Mononuclear cell (primary cell): ENCODE data around the gene LIPG. TPM values are rescaled to one million over a fixed set of nuclear protein-coding genes. Genes with fewer than 3 reads are reported as not detected.

ENCODE experiments used
- H3K27me3 ChIP-seq: 2 replicates; pipeline ENCODE4 v1.6.0; 2011; ENCODE audit warnings: low read length, control low read depth; ENCODE audit not compliant: insufficient read depth
- H3K4me1 ChIP-seq: 2 replicates; pipeline ENCODE4 v1.5.1; 2011; ENCODE audit warnings: mild to moderate bottlenecking, low read length, control low read depth; ENCODE audit not compliant: insufficient read depth
- H3K4me3 ChIP-seq: 2 replicates; pipeline ENCODE4 v1.5.1; 2011; ENCODE audit warnings: mild to moderate bottlenecking, low read length, moderate library complexity
- H3K9me3 ChIP-seq: 2 replicates; pipeline ENCODE4 v1.5.1; 2011; ENCODE audit warnings: low read depth, mild to moderate bottlenecking, control low read depth, low read length
- total RNA-seq: library from RNA; depleted of rRNA; stranded (reverse); fragments of >200 nt; gene quantifications from one replicate; pipeline ENCODE4 v1.2.3, GENCODE V29; 2012

The LIPG gene
- total RNA-seq, 1 donor, result not detected

DNA sequence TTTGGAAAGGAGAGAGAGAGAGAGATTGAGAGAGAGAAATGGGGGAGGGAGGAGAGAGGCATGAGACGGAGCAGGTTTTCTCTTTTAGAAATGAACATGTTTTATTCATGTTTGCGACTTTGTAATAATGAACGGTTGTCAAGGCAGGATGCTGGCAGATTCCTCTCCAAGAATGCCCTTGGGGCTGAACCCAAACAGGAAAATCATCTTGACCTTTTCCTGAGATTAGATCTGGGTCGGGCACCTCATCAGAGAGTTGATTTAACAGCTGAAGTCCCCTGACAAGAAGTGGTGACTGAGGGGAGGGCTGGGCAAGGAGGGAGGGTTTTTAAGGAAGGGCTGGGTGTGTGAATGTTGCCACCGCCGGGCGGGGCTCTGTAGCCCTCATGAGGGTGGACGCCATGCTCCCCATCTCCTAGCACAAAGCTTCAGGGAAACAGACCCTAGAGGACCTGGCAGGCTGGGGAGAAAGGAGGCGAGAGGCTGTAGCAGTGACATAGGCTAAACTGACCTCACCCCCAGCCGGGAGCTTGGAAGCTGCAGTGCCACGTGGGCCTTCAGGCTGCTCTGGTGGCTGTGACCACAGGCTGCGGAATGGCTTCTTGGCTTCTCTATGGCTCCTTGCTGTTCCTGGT, 60.0 kb downstream of the LIPG start:
- Histone ChIP-seq H3K4me3 (no peak overlapping the region), H3K9me3 (no peaks in the 10 kb centered on the region), H3K4me1 (no peaks in the 10 kb centered on the region), H3K27me3 (peaks cover 3% of the 10 kb centered on the region)

DNA sequence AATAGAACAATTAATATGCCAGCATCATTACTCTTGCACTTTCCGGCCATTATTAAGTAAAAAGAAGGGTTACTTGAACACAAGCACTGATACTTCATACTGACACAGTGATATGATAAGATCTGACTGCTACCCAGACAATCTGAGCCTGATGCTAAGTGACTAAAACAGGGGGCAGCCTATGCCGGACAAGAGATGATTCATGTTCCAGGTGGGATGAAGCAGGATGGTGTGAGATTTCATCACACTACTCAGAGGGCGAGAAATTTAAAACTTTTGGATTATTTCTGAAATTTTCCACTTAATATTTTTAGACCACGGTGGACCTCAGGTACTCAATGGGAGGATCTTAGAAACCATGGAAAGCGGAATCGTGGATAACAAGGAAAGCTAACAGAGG, 61.7 kb downstream of the LIPG start:
- Histone ChIP-seq H3K27me3 (peaks cover 3% of the 10 kb centered on the region), H3K4me3 (no peak overlapping the region), H3K9me3 (no peaks in the 10 kb centered on the region), H3K4me1 (no peaks in the 10 kb centered on the region)

DNA sequence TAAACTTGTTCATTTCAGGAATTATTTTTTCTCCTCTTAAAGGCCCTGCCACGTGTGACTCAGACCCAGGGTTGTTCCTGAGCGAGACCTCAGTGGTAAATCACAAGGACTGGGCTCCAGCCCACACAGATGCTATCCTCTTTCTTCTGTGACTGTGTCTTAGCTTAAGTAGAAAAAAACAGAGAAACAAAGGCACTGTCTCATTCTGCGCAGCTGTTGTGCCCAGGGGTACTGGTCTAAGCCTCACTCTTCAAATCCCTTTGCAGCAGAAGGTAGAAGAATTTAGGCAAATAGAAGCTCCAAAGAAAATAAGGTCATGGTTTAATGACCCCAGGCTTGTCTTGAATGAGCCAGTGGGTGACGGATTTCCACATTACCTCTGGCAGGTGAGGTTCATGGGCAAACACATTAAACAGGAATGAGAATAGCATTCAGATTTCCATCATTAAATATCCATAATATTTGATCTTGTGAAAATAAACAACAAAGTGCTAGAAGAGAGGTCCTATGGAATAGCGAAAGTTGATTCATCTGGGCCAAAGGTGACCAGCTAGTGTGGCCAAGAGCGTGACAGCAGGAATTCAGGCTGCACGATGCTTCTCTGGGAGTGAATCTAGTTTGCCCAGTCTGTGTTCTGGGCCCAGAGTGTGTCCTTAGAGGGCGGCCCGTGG, 63.3 kb downstream of the LIPG start:
- peaks cover 3% of the 10 kb centered on the region for H3K27me3 ChIP-seq
- no peaks in the 10 kb centered on the region for H3K9me3 ChIP-seq
- no peaks in the 10 kb centered on the region for H3K4me1 ChIP-seq
- no peak overlapping the region for H3K4me3 ChIP-seq

DNA sequence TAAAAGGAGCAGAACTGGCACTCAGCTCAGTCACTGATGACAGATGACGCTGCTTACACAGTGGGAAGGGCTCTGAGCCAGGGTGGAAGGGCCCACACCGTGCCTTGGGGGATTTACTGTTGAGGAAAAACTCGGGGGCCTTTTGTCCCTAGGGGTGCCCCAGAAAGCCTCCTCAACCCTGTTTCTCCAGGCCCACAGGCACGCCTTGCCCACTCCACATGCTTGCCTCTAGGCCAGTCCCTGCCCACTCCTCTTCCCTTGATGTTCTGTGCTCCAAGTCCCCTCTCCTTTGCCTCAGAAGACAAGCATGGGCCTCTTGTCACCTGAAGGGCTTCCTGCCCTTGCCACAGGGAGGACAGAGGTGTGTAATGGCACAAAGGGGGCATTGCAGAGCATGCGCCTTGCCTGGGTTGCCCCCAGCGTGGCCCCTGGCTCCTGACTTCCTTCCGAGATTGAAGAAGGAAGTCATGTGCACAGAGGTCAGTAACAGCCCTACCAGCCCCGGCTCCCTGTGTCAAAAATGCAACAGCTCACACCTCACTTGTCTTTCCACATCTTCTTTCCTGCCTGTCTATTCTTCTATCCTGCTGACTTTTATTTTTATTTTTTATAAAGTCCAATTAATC, 65.1 kb downstream of the LIPG start:
- H3K4me3 ChIP-seq, result no peak overlapping the region
- H3K27me3 ChIP-seq, result peaks cover 3% of the 10 kb centered on the region

DNA sequence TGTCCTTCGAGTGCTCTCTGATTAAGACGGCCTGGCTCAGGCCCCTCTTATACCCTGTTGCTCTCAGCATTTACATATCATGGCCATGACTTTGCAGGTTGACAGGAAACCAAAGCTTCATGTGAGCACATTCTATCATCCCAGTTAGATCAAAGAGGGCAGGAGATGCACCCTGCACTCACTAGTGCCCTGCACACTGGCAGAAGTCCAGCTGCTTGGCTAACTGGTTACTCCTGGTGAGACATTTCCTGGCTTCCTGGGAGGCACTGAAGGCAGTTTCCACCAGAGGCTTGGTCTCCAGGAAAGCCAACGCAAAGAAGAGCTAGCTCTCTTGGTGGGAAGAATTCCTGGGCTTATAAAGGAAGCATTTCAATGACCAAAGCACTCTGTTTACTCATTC, 66.3 kb downstream of the LIPG start:
- H3K4me1 ChIP-seq, result no peaks in the 10 kb centered on the region

More for the DNA sequence above, 65.1 kb downstream of the LIPG start:
- Histone ChIP-seq H3K4me1 (no peaks in the 10 kb centered on the region), H3K9me3 (no peaks in the 10 kb centered on the region)

DNA sequence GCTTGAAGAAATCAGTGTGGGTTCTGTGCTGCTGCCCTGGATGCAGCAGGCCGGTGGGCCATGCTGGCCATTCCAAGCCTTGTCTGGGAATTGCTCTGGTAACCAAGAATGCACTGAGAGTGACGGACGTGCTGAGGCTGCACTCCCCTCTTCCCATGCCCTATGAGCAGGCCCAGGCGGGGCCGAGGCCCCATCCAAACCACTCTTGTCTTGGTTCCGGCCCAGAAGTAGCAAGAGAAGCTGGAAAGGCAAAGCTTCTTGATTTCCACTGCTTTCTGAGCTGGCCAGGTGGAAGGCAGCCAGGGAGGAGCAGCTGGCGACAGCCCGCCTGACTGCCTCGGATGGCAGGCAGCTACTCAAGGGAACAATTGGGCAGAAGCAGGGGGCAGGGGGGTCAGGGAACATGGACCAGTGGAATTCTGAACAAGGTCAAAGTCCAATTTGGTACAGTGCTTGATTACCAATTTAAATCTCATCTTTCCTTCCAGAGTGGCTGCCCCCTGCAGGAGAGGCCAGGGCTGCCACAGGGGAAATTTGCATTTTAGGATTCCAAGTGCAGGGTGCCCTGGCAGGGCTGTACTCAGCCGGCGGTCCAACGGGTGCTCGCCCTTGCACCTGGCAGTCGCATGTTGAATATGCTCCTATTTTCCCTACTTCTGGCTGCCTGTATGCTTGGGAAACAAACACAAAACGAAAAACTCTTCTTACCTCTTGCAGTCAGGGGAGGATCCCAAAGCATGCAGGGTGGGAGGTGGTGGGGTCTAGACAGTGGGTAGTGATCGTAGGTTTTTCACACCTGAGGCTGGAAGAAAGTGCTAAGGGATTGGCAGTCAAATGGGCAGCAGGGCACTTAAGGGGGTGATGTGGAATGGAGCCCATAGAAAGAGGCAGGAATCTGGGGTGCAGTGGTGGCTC, 67.3 kb downstream of the LIPG start:
- no peak overlapping the region for H3K4me3 ChIP-seq
- no peaks in the 10 kb centered on the region for H3K9me3 ChIP-seq
- no peaks in the 10 kb centered on the region for H3K4me1 ChIP-seq
- H3K27me3 ChIP-seq, result no peaks in the 10 kb centered on the region

More for the DNA sequence above, 66.3 kb downstream of the LIPG start:
- no peak overlapping the region for H3K4me3 ChIP-seq
- H3K9me3 ChIP-seq, result no peaks in the 10 kb centered on the region
- H3K27me3 ChIP-seq, result no peaks in the 10 kb centered on the region

DNA sequence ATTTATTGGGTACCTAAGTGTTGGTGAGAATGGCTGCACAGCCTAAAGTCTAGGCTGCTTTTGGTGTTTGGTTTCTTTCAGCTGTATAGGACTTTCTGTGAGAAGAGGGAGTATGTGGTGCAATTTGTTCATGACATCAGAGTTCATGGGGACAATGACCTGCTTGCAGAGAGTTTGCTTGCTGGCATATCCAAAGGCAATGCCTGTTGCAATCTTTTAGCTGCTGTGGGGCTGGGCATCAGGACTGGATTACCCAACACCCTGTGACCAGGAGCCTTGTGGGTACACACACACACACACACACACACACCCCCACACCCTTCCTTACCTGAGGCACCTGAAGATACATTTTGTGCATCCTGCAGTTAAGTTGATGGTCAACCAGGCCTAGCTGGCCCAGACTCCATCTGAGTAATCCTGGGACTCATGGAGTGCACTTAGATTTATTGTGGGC, 68.4 kb downstream of the LIPG start:
- H3K9me3 ChIP-seq, result no peaks in the 10 kb centered on the region
- no peaks in the 10 kb centered on the region for H3K27me3 ChIP-seq
- H3K4me1 ChIP-seq, result no peaks in the 10 kb centered on the region

DNA sequence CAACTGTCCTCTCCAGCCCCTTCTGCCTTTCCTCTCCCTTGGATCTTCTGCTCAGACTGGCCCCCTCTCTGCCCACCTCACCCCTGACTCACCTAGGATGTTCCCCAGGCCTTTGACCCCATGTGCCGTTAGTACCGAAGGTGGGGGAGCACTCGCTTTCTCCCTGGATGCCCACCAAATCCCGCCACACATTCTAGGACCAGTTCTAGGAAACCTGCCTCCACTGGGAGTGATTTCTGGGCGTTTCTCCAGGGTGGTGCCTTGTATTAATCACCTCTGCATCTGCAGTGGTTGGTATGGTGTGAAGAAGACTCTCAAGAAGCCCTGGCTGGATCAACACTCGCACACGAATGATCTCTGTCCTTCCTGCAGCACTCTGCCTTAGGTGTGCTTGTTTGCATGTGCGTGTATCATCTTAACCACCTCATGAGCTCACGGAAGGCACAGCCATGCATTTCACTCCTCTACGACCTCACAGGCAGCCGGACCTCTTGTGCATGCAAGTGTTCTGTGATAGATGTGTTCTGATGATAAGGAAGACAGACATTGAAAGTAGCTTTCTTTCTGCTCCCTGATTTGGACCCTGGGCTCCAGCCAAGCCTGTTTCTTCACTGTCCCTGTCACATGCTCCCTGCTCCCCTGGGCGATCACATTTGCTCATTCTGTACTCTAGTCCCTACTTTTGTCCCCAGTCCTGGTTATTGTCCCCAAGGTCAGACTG, 69.4 kb downstream of the LIPG start:
- Histone ChIP-seq H3K4me3 (no peak overlapping the region), H3K27me3 (no peaks in the 10 kb centered on the region)

More for the DNA sequence above, 68.4 kb downstream of the LIPG start:
- H3K4me3 ChIP-seq, result no peak overlapping the region

DNA sequence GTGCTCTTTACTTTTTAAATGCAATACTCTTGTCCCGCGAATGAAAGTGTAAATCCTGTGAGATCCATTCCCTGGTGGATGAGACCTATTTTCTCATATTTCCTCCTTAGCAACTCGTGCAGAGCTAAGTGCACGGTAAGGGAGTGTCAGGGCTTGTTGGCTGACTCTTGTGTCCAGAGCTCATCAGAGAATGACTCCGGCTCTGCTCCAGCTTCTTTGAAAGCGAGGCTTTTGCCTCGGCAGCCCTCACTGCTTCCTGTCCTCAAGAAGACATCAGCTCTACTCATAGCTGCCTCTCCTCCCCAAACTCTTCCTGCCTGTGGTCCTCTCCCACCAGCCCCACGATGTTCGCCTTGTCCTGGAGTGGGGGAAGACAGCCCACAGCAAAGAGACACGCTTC, 70.7 kb downstream of the LIPG start:
- H3K9me3 ChIP-seq, result no peaks in the 10 kb centered on the region
- H3K4me1 ChIP-seq, result no peaks in the 10 kb centered on the region
- no peak overlapping the region for H3K4me3 ChIP-seq
- H3K27me3 ChIP-seq, result no peaks in the 10 kb centered on the region

More for the DNA sequence above, 69.4 kb downstream of the LIPG start:
- H3K9me3 ChIP-seq, result no peaks in the 10 kb centered on the region
- no peaks in the 10 kb centered on the region for H3K4me1 ChIP-seq

DNA sequence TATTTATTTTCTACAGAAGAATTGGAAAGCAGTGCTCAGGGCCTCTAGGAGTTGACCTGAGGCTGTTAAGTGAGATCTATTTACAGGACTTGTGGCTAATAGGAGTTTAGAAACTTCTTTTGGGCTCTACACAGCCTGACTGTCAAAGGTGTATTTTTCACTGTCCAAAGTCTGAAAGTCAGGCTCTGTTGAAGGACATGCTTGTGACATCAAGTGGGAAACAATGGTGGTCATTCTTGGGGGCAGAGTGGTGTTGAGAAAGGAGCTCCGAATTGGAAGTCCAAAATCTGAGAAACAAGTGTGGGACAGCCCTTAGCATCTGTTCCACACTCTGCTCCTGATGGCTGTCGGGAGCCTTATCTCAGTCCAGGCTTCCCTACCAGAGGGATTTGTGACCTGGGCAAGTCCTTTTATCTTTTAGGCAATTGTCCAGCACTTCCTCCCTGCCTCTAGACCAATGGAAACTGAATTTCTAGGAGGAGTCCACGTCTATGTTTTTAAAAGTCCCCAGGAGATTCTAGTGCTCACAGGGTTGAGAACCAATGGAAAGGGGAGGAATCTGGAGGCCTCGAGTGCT, 76.4 kb downstream of the LIPG start:
- no peak overlapping the region for H3K4me3 ChIP-seq
- no peaks in the 10 kb centered on the region for H3K9me3 ChIP-seq
- no peaks in the 10 kb centered on the region for H3K4me1 ChIP-seq
- H3K27me3 ChIP-seq, result no peaks in the 10 kb centered on the region

DNA sequence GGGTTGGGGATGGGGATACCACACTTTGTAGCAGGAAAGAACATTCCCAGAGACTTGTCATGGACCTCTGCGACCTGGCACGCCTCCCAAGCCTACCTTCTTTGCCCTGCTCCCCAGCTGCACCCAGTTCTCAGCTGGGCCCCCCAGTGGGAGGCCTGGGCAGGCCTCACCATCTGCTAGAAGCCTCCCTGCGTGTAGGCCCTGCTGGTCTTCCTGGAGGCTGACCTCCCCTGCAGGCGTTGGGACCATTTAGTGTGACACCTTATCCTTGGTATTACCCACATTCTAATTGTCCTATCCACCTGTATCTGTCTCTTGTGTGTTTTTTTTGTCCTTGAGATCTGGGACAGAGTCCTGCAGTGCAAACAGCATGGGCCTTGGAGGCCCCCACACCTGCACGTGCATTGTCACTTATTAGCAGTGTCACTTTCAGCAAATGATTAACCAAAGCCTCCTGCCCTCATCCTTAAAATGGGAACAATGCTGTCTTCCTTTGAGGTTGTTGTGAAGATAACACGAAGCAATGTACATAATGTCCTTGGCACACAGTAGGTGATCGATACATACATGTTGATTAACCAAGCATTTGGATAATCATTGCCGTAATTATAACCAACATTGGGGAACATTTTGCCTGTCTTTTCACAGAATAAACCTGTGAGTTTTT, 77.2 kb downstream of the LIPG start:
- Histone ChIP-seq H3K4me1 (no peaks in the 10 kb centered on the region), H3K27me3 (no peaks in the 10 kb centered on the region), H3K4me3 (no peak overlapping the region)

DNA sequence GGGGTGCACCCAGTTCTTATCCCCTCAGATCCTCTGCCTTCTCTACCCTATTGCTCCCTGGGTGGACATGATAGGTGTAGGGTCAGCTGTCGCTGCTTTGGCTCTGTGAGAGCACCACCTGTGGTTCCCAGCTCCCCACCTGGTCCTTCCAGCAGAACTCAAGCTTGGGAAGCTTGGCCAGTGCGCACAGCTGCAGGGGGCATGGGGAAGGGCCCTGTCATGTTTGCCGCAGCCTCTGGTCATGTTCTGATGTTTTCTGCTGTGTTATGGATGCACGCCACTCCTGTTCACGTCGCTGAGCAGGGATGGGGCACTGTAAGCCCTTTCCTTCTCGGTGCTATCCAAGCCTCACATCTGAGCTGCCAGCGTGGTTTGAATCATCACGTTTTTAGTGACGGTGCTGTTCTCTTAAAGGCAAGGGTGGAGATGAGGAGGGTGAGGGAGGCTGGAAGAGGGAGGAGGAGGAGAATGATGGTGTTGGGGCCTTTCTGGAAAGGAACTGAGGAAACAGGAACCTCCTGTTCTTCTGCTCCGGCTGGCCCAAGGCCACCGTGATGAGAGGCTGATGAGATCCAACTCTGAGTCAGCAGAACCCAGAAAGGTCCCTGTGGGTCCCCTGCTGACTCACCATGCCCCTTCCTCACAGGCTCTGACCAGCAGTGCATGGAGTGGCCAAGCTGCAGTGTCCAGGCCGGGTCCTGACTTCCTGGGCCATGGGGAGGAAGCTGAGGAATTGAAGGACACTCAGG, 78.0 kb downstream of the LIPG start:
- Histone ChIP-seq H3K9me3 (no peaks in the 10 kb centered on the region), H3K4me3 (no peak overlapping the region), H3K27me3 (no peaks in the 10 kb centered on the region), H3K4me1 (no peaks in the 10 kb centered on the region)

More for the DNA sequence above, 77.2 kb downstream of the LIPG start:
- H3K9me3 ChIP-seq, result no peaks in the 10 kb centered on the region

DNA sequence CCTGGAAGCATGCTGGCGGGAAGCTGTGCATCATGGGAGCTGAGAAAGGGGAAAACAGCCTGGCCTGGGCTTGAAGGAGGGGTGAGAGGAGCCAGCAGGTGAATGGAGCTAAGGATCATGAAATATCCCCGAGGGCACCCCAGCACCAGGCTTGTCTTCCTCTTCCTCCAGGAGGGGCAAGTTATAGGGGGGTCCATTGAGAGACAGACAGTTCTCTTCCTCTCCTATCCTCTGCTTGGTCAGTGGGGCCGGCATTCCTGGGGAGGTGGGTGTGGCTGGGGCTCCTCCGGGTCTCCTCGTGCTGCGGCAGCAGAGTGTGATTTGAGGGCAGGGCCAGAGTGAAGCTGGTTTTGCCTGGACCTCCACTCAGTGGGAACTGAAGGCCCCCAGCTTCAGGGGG, 78.9 kb downstream of the LIPG start:
- Histone ChIP-seq H3K9me3 (no peaks in the 10 kb centered on the region), H3K4me1 (no peaks in the 10 kb centered on the region), H3K27me3 (no peaks in the 10 kb centered on the region), H3K4me3 (no peak overlapping the region)
